Activated naive CD4-positive, alpha-beta T cell treated with anti-CD3 and anti-CD28 coated beads, Interleukin-2, amount 50 U/mL, for 24 hours (primary cell): ENCODE results near the gene PLXNB1.
"Not testable (repeated sequence)": the region's sequence is repeated elsewhere in the genome, so short reads cannot be mapped to it uniquely, and the experiment has no call there.

ENCODE experiments used
- H3K27ac Mint-ChIP-seq: one replicate; pipeline ENCODE4 v1.8.0; 2021; ENCODE audit warnings: mild to moderate bottlenecking, mixed read lengths
- H3K27me3 Mint-ChIP-seq: one replicate; pipeline ENCODE4 v1.8.0; 2021; ENCODE audit warnings: mixed read lengths
- H3K36me3 Mint-ChIP-seq: one replicate; pipeline ENCODE4 v1.8.0; 2021; ENCODE audit warnings: mixed read lengths
- H3K4me1 Mint-ChIP-seq: one replicate; pipeline ENCODE4 v1.8.0; 2021; ENCODE audit warnings: mixed read lengths
- H3K4me3 Mint-ChIP-seq: one replicate; pipeline ENCODE4 v1.8.0; 2021; ENCODE audit warnings: mild to moderate bottlenecking, mixed read lengths
- H3K9me3 Mint-ChIP-seq: one replicate; pipeline ENCODE4 v1.8.0; 2021; ENCODE audit warnings: mixed read lengths

Gene PLXNB1

GRCh38 chr3:48429960-48430707, at the start of gene PLXNB1:
PLXNB1 (minus strand) TSS chr3:48430086; CDS start chr3:48424611, 5,475 bp downstream.
- H3K4me1 Mint-ChIP-seq = peaks cover 13% of the 10 kb centered on the region
- H3K9me3 Mint-ChIP-seq = no peaks in the 10 kb centered on the region

GRCh38 chr3:48478626-48479555, 49.0 kb upstream of the PLXNB1 start:
- H3K27me3 Mint-ChIP-seq = no peaks in the 10 kb centered on the region
- peaks cover 39% of the 10 kb centered on the region for H3K4me1 Mint-ChIP-seq
- no peaks in the 10 kb centered on the region for H3K9me3 Mint-ChIP-seq
- H3K27ac Mint-ChIP-seq = peak overlapping the region; percentile 94
- no peaks in the 10 kb centered on the region for H3K36me3 Mint-ChIP-seq
- H3K4me3 Mint-ChIP-seq = peak overlapping the region; percentile 76

More at GRCh38 chr3:48429960-48430707, at the start of gene PLXNB1:
- no peaks in the 10 kb centered on the region for H3K27me3 Mint-ChIP-seq
- no peaks in the 10 kb centered on the region for H3K36me3 Mint-ChIP-seq
- peak within 1 kb of the TSS; percentile 80 for H3K4me3 Mint-ChIP-seq
- H3K27ac Mint-ChIP-seq = no peak within 1 kb of the TSS

GRCh38 chr3:48477959-48478520, 48.2 kb upstream of the PLXNB1 start:
- Mint-ChIP-seq H3K27me3 (no peaks in the 10 kb centered on the region), H3K36me3 (no peaks in the 10 kb centered on the region), H3K9me3 (no peaks in the 10 kb centered on the region), H3K27ac (peak overlapping the region; percentile 94), H3K4me1 (peaks cover 44% of the 10 kb centered on the region), H3K4me3 (peak overlapping the region; percentile 7)

GRCh38 chr3:48476426-48477053, 46.7 kb upstream of the PLXNB1 start:
- Mint-ChIP-seq H3K36me3 (no peaks in the 10 kb centered on the region), H3K4me1 (peaks cover 44% of the 10 kb centered on the region), H3K27me3 (no peaks in the 10 kb centered on the region), H3K4me3 (no peak overlapping the region), H3K9me3 (no peaks in the 10 kb centered on the region), H3K27ac (no peak overlapping the region)

GRCh38 chr3:48475188-48475587, 45.3 kb upstream of the PLXNB1 start:
- Mint-ChIP-seq H3K27ac (peak overlapping the region; percentile 86), H3K27me3 (no peaks in the 10 kb centered on the region), H3K4me3 (no peak overlapping the region), H3K4me1 (peaks cover 50% of the 10 kb centered on the region), H3K9me3 (no peaks in the 10 kb centered on the region), H3K36me3 (no peaks in the 10 kb centered on the region)

GRCh38 chr3:48474619-48475018, 44.7 kb upstream of the PLXNB1 start:
- Mint-ChIP-seq H3K9me3 (no peaks in the 10 kb centered on the region), H3K27ac (peak overlapping the region; percentile 86), H3K36me3 (no peaks in the 10 kb centered on the region), H3K4me3 (peak overlapping the region; percentile 30), H3K4me1 (peaks cover 53% of the 10 kb centered on the region), H3K27me3 (no peaks in the 10 kb centered on the region)

- H3K4me1 Mint-ChIP-seq = peaks cover 53% of the 10 kb centered on the region
- not testable (repeated sequence) for H3K4me3 Mint-ChIP-seq, H3K36me3 Mint-ChIP-seq, H3K27me3 Mint-ChIP-seq, H3K27ac Mint-ChIP-seq, H3K9me3 Mint-ChIP-seq
These were observed 44.1 kb upstream of the PLXNB1 start for GRCh38 chr3:48474031-48474430.

GRCh38 chr3:48473617-48473952, 43.7 kb upstream of the PLXNB1 start:
- Mint-ChIP-seq H3K4me3 (peak overlapping the region; percentile 84), H3K9me3 (no peaks in the 10 kb centered on the region), H3K4me1 (peaks cover 53% of the 10 kb centered on the region), H3K36me3 (no peaks in the 10 kb centered on the region), H3K27ac (peak overlapping the region; percentile 92), H3K27me3 (no peaks in the 10 kb centered on the region)

- Mint-ChIP-seq H3K27ac (peak overlapping the region; percentile 92), H3K9me3 (no peaks in the 10 kb centered on the region), H3K36me3 (no peaks in the 10 kb centered on the region), H3K4me1 (peaks cover 53% of the 10 kb centered on the region), H3K4me3 (peak overlapping the region; percentile 84), H3K27me3 (no peaks in the 10 kb centered on the region)
These were observed 43.2 kb upstream of the PLXNB1 start for GRCh38 chr3:48472923-48473616.

GRCh38 chr3:48472673-48472922, 42.7 kb upstream of the PLXNB1 start:
- Mint-ChIP-seq H3K36me3 (peaks cover 1% of the 10 kb centered on the region), H3K27me3 (no peaks in the 10 kb centered on the region), H3K9me3 (no peaks in the 10 kb centered on the region), H3K4me3 (peak overlapping the region; percentile 84), H3K27ac (peak overlapping the region; percentile 92), H3K4me1 (peaks cover 53% of the 10 kb centered on the region)

- H3K27me3 Mint-ChIP-seq = no peaks in the 10 kb centered on the region
- peak overlapping the region; percentile 70 for H3K4me3 Mint-ChIP-seq
- no peaks in the 10 kb centered on the region for H3K9me3 Mint-ChIP-seq
- peaks cover 65% of the 10 kb centered on the region for H3K4me1 Mint-ChIP-seq
- peaks cover 3% of the 10 kb centered on the region for H3K36me3 Mint-ChIP-seq
- H3K27ac Mint-ChIP-seq = peak overlapping the region; percentile 89
These were observed 40.4 kb upstream of the PLXNB1 start for GRCh38 chr3:48470286-48470685.

GRCh38 chr3:48469046-48469915, 39.4 kb upstream of the PLXNB1 start:
- H3K9me3 Mint-ChIP-seq = no peaks in the 10 kb centered on the region
- peak overlapping the region; percentile 89 for H3K27ac Mint-ChIP-seq
- peaks cover 3% of the 10 kb centered on the region for H3K36me3 Mint-ChIP-seq
- H3K4me3 Mint-ChIP-seq = peak overlapping the region; percentile 70
- peaks cover 60% of the 10 kb centered on the region for H3K4me1 Mint-ChIP-seq
- H3K27me3 Mint-ChIP-seq = no peaks in the 10 kb centered on the region

- Mint-ChIP-seq H3K27ac (peak overlapping the region; percentile 95), H3K36me3 (peaks cover 3% of the 10 kb centered on the region), H3K4me1 (peaks cover 56% of the 10 kb centered on the region), H3K4me3 (peak overlapping the region; percentile 94), H3K9me3 (no peaks in the 10 kb centered on the region), H3K27me3 (no peaks in the 10 kb centered on the region)
These were observed 38.4 kb upstream of the PLXNB1 start for GRCh38 chr3:48468329-48468731.

GRCh38 chr3:48467473-48468267, 37.8 kb upstream of the PLXNB1 start:
- peaks cover 54% of the 10 kb centered on the region for H3K4me1 Mint-ChIP-seq
- H3K4me3 Mint-ChIP-seq = peak overlapping the region; percentile 94
- H3K27ac Mint-ChIP-seq = peak overlapping the region; percentile 95
- peaks cover 3% of the 10 kb centered on the region for H3K36me3 Mint-ChIP-seq
- no peaks in the 10 kb centered on the region for H3K9me3 Mint-ChIP-seq
- H3K27me3 Mint-ChIP-seq = no peaks in the 10 kb centered on the region
